Memory B cell (primary cell): Measurements from ENCODE around the gene CASTOR1.

Source experiments
- ATAC-seq: fragments of 150-1000 bp; cut with Tn5 transposase; 2 replicates; pipeline ENCODE4 v1.10.0; 2021; ENCODE audit warnings: low read depth, mild to moderate bottlenecking, moderate library complexity
- DNase-seq, 2 donors: peaks; one replicate each; pipeline ENCODE4 v3.0.0; 2022; ENCODE audit warnings: low spot score in 2 of 2
- H3K27ac Mint-ChIP-seq: one replicate; pipeline ENCODE4 v1.8.0; 2022; ENCODE audit warnings: mild to moderate bottlenecking, moderate library complexity, mixed read lengths
- H3K27me3 Mint-ChIP-seq: one replicate; pipeline ENCODE4 v1.8.0; 2022; ENCODE audit warnings: mixed read lengths
- H3K36me3 Mint-ChIP-seq: one replicate; pipeline ENCODE4 v1.8.0; 2022; ENCODE audit warnings: mild to moderate bottlenecking, mixed read lengths
- H3K4me1 Mint-ChIP-seq: one replicate; pipeline ENCODE4 v1.8.0; 2022; ENCODE audit warnings: mixed read lengths
- H3K4me3 Mint-ChIP-seq: one replicate; pipeline ENCODE4 v1.8.0; 2022; ENCODE audit warnings: mild to moderate bottlenecking, moderate library complexity, mixed read lengths
- H3K9me3 Mint-ChIP-seq: one replicate; pipeline ENCODE4 v1.8.0; 2022; ENCODE audit warnings: mixed read lengths

CASTOR1 gene

GRCh38 chr22:30277547-30278344 is 11.6 kb downstream of the CASTOR1 start:
- Mint-ChIP-seq H3K4me3 (no peak overlapping the region), H3K4me1 (peaks cover 10% of the 10 kb centered on the region), H3K27me3 (peaks cover 25% of the 10 kb centered on the region), H3K36me3 (no peaks in the 10 kb centered on the region), H3K27ac (no peak overlapping the region), H3K9me3 (no peaks in the 10 kb centered on the region)
- ATAC-seq (no peak), DNase-seq (no peak)

- Mint-ChIP-seq H3K9me3 (no peaks in the 10 kb centered on the region), H3K27ac (peak overlapping the region; percentile 75), H3K36me3 (peaks cover 3% of the 10 kb centered on the region), H3K4me3 (peak overlapping the region; percentile 53), H3K4me1 (peaks cover 10% of the 10 kb centered on the region), H3K27me3 (peaks cover 21% of the 10 kb centered on the region)
- ATAC-seq (no peak), DNase-seq (no peak)
Measured at GRCh38 chr22:30276039-30276438, 13.3 kb downstream of the CASTOR1 start.

GRCh38 chr22:30275625-30276024 is 13.7 kb downstream of the CASTOR1 start:
- DNase-seq = no peak
- H3K27ac Mint-ChIP-seq = peak overlapping the region; percentile 75
- peak overlapping the region; percentile 53 for H3K4me3 Mint-ChIP-seq

GRCh38 chr22:30274437-30274812 is 14.9 kb downstream of the CASTOR1 start:
- peaks cover 18% of the 10 kb centered on the region for H3K27me3 Mint-ChIP-seq
- DNase-seq (no peak), ATAC-seq (no peak)
- H3K4me3 Mint-ChIP-seq = no peak overlapping the region
- H3K27ac Mint-ChIP-seq = no peak overlapping the region
- H3K9me3 Mint-ChIP-seq = no peaks in the 10 kb centered on the region
- peaks cover 12% of the 10 kb centered on the region for H3K4me1 Mint-ChIP-seq
- H3K36me3 Mint-ChIP-seq = peaks cover 6% of the 10 kb centered on the region

More at GRCh38 chr22:30275625-30276024, 13.7 kb downstream of the CASTOR1 start:
- peaks cover 4% of the 10 kb centered on the region for H3K36me3 Mint-ChIP-seq
- H3K4me1 Mint-ChIP-seq = peaks cover 11% of the 10 kb centered on the region
- H3K9me3 Mint-ChIP-seq = no peaks in the 10 kb centered on the region
- peak; percentile 56 for ATAC-seq
- H3K27me3 Mint-ChIP-seq = peaks cover 21% of the 10 kb centered on the region

GRCh38 chr22:30273711-30274436 is 15.4 kb downstream of the CASTOR1 start:
- no peak overlapping the region for H3K4me3 Mint-ChIP-seq
- no peaks in the 10 kb centered on the region for H3K9me3 Mint-ChIP-seq
- ATAC-seq (no peak), DNase-seq (no peak)
- H3K36me3 Mint-ChIP-seq = peaks cover 6% of the 10 kb centered on the region
- H3K4me1 Mint-ChIP-seq = peaks cover 12% of the 10 kb centered on the region
- H3K27me3 Mint-ChIP-seq = peaks cover 17% of the 10 kb centered on the region
- no peak overlapping the region for H3K27ac Mint-ChIP-seq

- Mint-ChIP-seq H3K27ac (no peak overlapping the region), H3K4me3 (no peak overlapping the region), H3K27me3 (peaks cover 11% of the 10 kb centered on the region), H3K9me3 (no peaks in the 10 kb centered on the region), H3K36me3 (peaks cover 6% of the 10 kb centered on the region), H3K4me1 (peaks cover 17% of the 10 kb centered on the region)
- ATAC-seq = no peak
- no peak for DNase-seq
Measured at GRCh38 chr22:30272781-30273601, 16.3 kb downstream of the CASTOR1 start.

- H3K36me3 Mint-ChIP-seq = peaks cover 6% of the 10 kb centered on the region
Measured at GRCh38 chr22:30270832-30271231, 18.5 kb downstream of the CASTOR1 start.

GRCh38 chr22:30268331-30268730 is 21.0 kb downstream of the CASTOR1 start:
- H3K4me1 Mint-ChIP-seq = peaks cover 25% of the 10 kb centered on the region
- H3K27ac Mint-ChIP-seq = peak overlapping the region; percentile 97
- DNase-seq (no peak), ATAC-seq (no peak)
- H3K9me3 Mint-ChIP-seq = no peaks in the 10 kb centered on the region
- peak overlapping the region; percentile 54 for H3K4me3 Mint-ChIP-seq
- peaks cover 6% of the 10 kb centered on the region for H3K36me3 Mint-ChIP-seq
- H3K27me3 Mint-ChIP-seq = no peaks in the 10 kb centered on the region

More at GRCh38 chr22:30270832-30271231, 18.5 kb downstream of the CASTOR1 start:
- DNase-seq (no peak), ATAC-seq (no peak)
- Mint-ChIP-seq H3K4me3 (no peak overlapping the region), H3K9me3 (no peaks in the 10 kb centered on the region), H3K4me1 (peaks cover 22% of the 10 kb centered on the region), H3K27me3 (peaks cover 2% of the 10 kb centered on the region), H3K27ac (no peak overlapping the region)

GRCh38 chr22:30267382-30268302 is 21.7 kb downstream of the CASTOR1 start:
- DNase-seq = peak in 1 of 2 donors; percentile 37
- Mint-ChIP-seq H3K36me3 (peaks cover 6% of the 10 kb centered on the region), H3K4me1 (peaks cover 28% of the 10 kb centered on the region), H3K27ac (peak overlapping the region; percentile 97), H3K27me3 (no peaks in the 10 kb centered on the region), H3K9me3 (no peaks in the 10 kb centered on the region), H3K4me3 (peak overlapping the region; percentile 88)
- ATAC-seq = no peak

GRCh38 chr22:30266445-30267381 is 22.6 kb downstream of the CASTOR1 start, which contains the start of gene OSM:
Gene OSM, minus strand, starts transcription at chr22:30266851. Its CDS starts 52 bp downstream, at chr22:30266799.
- DNase-seq = peak; percentile 58 to 66
- peak within 1 kb of the TSS; percentile 88 for H3K4me3 Mint-ChIP-seq
- ATAC-seq = peak; percentile 32
- peaks cover 28% of the 10 kb centered on the region for H3K4me1 Mint-ChIP-seq
- peaks cover 6% of the 10 kb centered on the region for H3K36me3 Mint-ChIP-seq
- H3K9me3 Mint-ChIP-seq = no peaks in the 10 kb centered on the region
- peaks cover 2% of the 10 kb centered on the region for H3K27me3 Mint-ChIP-seq
- H3K27ac Mint-ChIP-seq = peak within 1 kb of the TSS; percentile 97

- H3K4me1 Mint-ChIP-seq = peaks cover 28% of the 10 kb centered on the region
- DNase-seq (peak; percentile 81 to 85), ATAC-seq (peak; percentile 76)
- peak overlapping the region; percentile 88 for H3K4me3 Mint-ChIP-seq
- no peaks in the 10 kb centered on the region for H3K9me3 Mint-ChIP-seq
- H3K27me3 Mint-ChIP-seq = peaks cover 3% of the 10 kb centered on the region
- peak overlapping the region; percentile 97 for H3K27ac Mint-ChIP-seq
- H3K36me3 Mint-ChIP-seq = peaks cover 2% of the 10 kb centered on the region
Measured at GRCh38 chr22:30265823-30266444, 23.4 kb downstream of the CASTOR1 start.
